Activated naive CD8-positive, alpha-beta T cell treated with anti-CD3 and anti-CD28 coated beads, Interleukin-2, amount 50 U/mL, for 16 hours (primary cell): ENCODE data around the gene PLA2G3.

Experiments used
- DNase-seq: peaks from one replicate; pipeline ENCODE4 v3.0.0-alpha.2; 2020; ENCODE audit warnings: low read depth, low spot score

Gene PLA2G3

DNA sequence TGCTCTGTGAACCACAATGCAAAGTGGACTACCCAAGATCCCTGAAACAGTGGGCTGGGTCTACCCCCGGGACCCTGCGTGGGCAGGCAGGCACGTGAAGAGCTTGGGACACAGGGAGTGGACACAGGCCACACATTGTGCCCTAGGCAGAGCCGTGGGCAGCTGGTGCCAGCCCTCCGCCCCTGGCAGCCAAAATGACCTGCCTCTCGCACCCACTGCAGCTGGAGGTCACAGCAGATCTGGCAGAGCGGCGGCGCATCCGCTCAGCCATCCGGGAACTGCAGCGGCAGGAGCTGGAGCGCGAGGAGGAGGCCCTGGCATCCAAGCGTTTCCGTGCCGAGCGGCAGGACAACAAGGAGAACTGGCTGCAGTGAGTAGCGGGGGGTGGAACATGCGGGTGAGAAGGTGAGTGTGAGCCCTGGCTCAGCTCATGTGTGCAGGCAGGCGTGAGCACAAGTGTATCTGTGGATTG, 52.5 kb downstream of the PLA2G3 start:
- DNase-seq, result no peak

DNA sequence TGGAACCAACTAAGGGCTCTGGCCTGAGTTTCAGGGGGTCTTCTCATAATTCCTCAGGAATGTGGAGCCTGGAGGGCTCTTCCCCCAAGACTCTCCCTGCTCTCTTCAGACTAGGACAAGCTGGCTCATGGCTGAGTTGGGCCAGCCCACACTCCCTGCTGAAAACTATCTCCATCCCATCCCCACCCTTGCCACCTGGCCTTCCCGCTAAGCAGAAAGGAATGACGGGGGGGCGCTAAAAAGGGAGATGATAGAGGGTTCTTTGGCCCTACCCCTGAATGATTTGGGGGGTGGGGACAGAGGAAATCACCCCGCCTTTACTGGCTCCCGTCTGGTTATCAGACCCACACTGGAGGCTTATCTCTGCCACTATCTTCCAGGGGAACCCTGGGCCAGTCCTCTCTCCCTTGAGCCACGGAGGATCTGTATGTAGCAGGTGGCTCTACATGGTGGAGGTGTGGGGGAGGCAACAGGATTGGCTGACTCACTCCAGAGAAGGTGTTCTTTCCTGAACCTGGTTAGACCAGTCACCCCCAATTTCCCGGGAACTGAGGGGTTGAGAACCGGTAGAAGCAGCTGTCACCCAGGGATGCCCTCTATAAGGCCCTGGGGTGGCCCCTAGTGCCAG, 53.5 kb downstream of the PLA2G3 start:
- DNase-seq, result no peak

DNA sequence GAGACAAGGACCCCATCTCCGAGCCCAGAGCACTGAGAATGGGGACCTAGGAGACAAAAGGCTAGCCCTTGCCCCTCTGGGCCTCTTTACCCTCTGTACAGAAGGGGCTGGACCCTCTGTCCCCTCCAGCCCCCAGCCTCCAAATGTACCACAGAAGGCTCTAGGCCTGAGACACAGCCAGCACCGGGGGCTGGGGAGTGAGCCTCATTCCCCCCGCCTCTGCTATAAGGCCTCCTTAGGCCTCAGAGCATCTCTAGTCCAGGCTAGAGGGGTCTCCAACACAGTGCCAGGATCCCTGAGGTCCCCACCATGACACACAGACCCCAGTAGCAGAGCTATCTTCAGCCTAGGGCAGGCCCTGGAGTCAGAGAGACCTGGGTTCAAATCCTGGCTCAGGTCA, 54.4 kb downstream of the PLA2G3 start:
- no peak for DNase-seq

- DNase-seq, result no peak
Observed at GRCh38 chr22:31085493-31085824, 54.8 kb downstream of the PLA2G3 start.

GRCh38 chr22:31084811-31085492, 55.4 kb downstream of the PLA2G3 start:
- DNase-seq, result peak; percentile 73
